Measurements from ENCODE around the gene TNS3. TPM values are rescaled to one million over a fixed set of nuclear protein-coding genes. Genes with fewer than 3 reads are reported as not detected.

The TNS3 gene
- total and polyA plus RNA-seq, 9 of the 15 experiments (the other 6 are each of a cell fraction or from before 2014, with no cell fraction given), result 0.20 TPM; not detected in 8

DNA sequence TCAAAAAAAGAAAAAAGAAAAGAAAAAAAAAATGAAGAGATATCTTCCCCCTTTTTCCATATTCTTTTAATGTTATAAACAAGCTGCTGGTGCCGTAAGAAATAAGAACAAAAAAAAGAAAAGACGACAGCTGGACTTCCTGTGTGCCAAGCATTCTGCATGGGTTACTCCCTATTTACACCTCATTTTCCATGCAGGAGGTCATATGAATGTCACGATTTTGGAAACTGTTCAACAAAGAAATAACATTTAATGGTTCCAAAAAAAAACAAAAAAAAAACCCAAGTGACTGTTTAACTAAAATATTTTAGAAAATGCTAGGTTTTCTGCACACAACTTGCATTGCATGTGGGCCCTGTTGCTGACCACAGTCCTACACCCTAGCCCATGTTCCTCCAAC lies 159.3 kb downstream of the TNS3 start (continued):
- TF ChIP-seq DEAF1 (CRISPR knock-in tag; IDR thresholded peaks at IDR 0.05), result no peak
- no peak for TF ChIP-seq CBFA2T3 (IDR thresholded peaks at IDR 0.05)
- no peak for TF ChIP-seq PTRF (tag; IDR thresholded peaks at IDR 0.05)
- no peak for TF ChIP-seq ETV5 (CRISPR knock-in tag; IDR thresholded peaks at IDR 0.05; ENCODE audit: low read depth)
- no peak for TF ChIP-seq ILF3 (IDR thresholded peaks at IDR 0.05; ENCODE audit: borderline replicate concordance)
- TF ChIP-seq HNRNPLL (IDR thresholded peaks at IDR 0.05; ENCODE audit: low read depth, low read length, poor library complexity, severe bottlenecking), result no peak
- TF ChIP-seq ZNF316 (IDR thresholded peaks at IDR 0.05), result no peak

GRCh38 chr7:47421456-47421855 lies 160.5 kb downstream of the TNS3 start:
- H3K36me3 ChIP-seq (ENCODE audit: control insufficient read depth, insufficient read depth, low read length), result no peaks in the 10 kb centered on the region
- H2AFZ ChIP-seq (ENCODE audit: low read depth, low read length), result no peak overlapping the region
- H3K27me3 ChIP-seq (ENCODE audit: control insufficient read depth in 2 of 2, insufficient read depth in 2 of 2, low read length in 2 of 2), result peaks cover 0 to 15% of the 10 kb centered on the region in 2 experiments; a peak in 2 of 5 replicates
- no peak for FAIRE-seq
- no peaks in the 10 kb centered on the region for H3K9me3 ChIP-seq (replicated peaks; ENCODE audit: control insufficient read depth, insufficient read depth, low read depth, low read length)
- no peaks in the 10 kb centered on the region for H3K9me1 ChIP-seq (ENCODE audit: control insufficient read depth, insufficient read depth, low read length)
- in situ Hi-C loops (cut with MboI), result no loop called here
- no peak overlapping the region for H3K4me3 ChIP-seq
- CTCF ChIA-PET (ENCODE audit: low intra/inter-chr PET ratio), result no interaction called here
- ATAC-seq, result no peak
- H3K4me2 ChIP-seq (ENCODE audit: insufficient read depth, low read length), result no peak overlapping the region
- 0% methylated on average over 4 of the region's 4 CpGs for WGBS (ENCODE audit: insufficient coverage, low coverage, missing lambda C conversion rate)
- intact Hi-C loops (cut with micrococcal nuclease), result no loop called here
- DNase-seq (ENCODE audit: extremely low read depth in 1 of 4, low spot score in 3 of 4), result no peak
- H4K20me1 ChIP-seq (replicated peaks; ENCODE audit: control insufficient read depth, insufficient read depth, low read length), result no peaks in the 10 kb centered on the region
- H3K4me1 ChIP-seq (replicated peaks in 1 of 2; ENCODE audit: control insufficient read depth in 2 of 2, insufficient read depth in 2 of 2, low read length in 2 of 2), result no peaks in the 10 kb centered on the region
- H3K9ac ChIP-seq (ENCODE audit: insufficient read depth in 1 of 2, low read depth in 2 of 2, low read length in 2 of 2), result no peak overlapping the region
- H3K27ac ChIP-seq (ENCODE audit: extremely low read depth, low read depth, low read length), result no peak overlapping the region
- POLR2A ChIA-PET, result no interaction called here
- no peaks in the 10 kb centered on the region for H3K79me2 ChIP-seq (ENCODE audit: control insufficient read depth, insufficient read depth, low read length)
- BruUV-seq (replicated peaks), result no TSS peak
- no peak for TF ChIP-seq GATAD2B (IDR thresholded peaks at IDR 0.05; ENCODE audit: borderline replicate concordance)
- no peak for TF ChIP-seq KLF1 (tag; IDR thresholded peaks at IDR 0.05)
- TF ChIP-seq SPI1 (IDR thresholded peaks at IDR 0.05; ENCODE audit: borderline replicate concordance, low read depth, low read length), result no peak
- no peak for TF ChIP-seq RFX1 (IDR thresholded peaks at IDR 0.05)
- no peak for TF ChIP-seq ZNF146 (CRISPR knock-in tag; IDR thresholded peaks at IDR 0.05; ENCODE audit: unreplicated experiment)
- TF ChIP-seq HDAC6 (IDR thresholded peaks at IDR 0.05; ENCODE audit: low read depth, low read length), result no peak
- no peak for TF ChIP-seq USF2 (CRISPR knock-in tag; IDR thresholded peaks at IDR 0.05)
- TF ChIP-seq XRCC4 (IDR thresholded peaks at IDR 0.05; ENCODE audit: extremely low read depth, insufficient read depth, insufficient read length), result no peak
- TF ChIP-seq ZNF507 (tag; conservative IDR thresholded peaks at IDR 0.05), result no peak
